ENCODE results near the gene CCDC47.

The CCDC47 gene

DNA sequence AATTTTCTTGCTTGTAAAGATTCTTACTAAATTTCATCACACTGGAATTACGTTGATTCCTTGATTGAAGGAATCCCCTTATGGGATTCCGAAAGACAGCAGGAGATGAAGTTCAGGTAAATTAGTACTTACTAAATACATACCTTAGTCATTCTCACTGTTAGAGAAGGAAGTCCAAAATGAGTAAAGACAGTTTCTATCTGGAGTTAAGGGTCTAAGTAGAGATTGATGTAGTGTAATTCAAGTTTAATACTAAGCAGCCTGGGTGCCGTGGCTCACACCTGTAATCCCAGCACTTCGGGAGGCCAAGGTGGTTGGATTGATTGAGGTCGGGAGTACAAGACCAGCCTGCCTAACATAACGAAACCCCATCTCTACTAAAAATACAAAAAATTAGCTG lies 10.1 kb upstream of the CCDC47 start:
- DNase-seq (ENCODE audit: low spot score): no peak

DNA sequence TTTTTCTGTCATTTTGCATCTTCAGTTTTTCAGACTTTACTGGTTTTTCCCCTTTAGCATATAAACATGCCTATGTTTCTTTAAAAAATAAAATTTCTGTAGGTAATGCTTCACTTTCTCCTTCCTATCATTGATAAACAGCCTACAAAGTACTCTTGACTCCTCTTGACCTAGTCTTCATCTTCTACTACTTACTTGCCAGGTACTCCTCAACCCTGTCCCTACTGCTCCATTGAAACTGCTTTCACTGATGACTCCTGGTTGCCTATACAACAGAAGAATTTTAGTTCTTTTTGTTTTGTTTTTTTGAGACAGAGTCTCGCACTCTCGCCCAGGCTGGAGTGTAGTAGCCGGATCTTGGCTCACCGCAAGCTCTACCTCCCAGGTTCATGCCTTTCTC lies 7.5 kb upstream of the CCDC47 start:
- DNase-seq (ENCODE audit: low spot score): no peak

DNA sequence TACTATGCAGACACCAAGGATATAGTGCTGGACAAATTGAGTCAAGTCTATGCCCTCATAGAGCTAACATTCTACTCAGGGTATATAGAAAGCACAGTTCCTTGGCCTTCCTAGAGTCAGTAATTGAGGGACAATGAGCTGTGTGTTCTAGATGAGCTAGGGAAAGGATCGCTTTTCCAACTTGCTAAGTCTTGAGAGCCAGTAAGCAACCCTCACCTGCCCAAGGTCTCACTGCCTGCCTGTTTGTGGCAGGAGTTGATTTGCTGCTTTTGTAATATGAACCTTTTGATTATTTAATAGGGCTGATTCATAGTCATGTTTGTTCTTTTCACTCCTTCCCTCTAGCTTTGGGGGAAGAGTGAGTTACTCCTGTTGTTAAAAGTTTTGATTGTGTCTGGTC lies 7.1 kb upstream of the CCDC47 start:
- DNase-seq (ENCODE audit: low spot score): no peak

DNA sequence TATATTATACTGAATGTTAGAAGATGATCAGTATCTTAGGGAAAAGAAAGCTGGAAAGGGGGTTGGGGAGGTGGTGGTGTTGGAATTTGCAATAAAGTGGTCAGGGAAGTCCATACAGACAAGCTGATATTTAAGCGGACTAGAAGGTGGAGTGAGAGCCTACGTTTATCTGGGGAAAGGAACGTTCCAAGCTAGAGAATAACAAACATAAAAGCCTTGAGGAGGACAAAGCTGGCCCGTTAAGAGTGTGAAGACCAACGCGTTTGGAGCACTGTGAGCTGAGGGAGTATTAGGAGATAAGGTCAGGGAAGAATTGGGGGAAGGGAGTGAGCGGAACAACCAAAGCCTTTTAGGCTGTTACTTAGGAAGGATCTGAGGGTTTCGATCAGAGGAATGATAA lies 2.0 kb upstream of the CCDC47 start:
- DNase-seq (ENCODE audit: low spot score): no peak

DNA sequence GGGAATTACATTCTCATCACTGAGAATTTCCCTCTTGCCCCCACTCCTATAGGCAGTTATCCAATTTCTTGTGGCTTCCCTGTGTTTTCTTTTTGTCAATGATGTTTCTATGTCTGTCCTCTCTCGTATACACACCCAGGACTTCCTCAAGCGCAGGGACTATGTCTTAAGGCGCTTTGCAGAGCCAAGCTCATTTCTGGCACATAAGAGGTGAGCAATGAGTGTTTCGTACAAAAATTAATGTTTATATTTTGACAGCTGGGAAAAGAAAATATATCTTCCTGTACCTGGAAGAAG lies 1.5 kb upstream of the CCDC47 start:
- peak; percentile 15 for DNase-seq (ENCODE audit: low spot score)

DNA sequence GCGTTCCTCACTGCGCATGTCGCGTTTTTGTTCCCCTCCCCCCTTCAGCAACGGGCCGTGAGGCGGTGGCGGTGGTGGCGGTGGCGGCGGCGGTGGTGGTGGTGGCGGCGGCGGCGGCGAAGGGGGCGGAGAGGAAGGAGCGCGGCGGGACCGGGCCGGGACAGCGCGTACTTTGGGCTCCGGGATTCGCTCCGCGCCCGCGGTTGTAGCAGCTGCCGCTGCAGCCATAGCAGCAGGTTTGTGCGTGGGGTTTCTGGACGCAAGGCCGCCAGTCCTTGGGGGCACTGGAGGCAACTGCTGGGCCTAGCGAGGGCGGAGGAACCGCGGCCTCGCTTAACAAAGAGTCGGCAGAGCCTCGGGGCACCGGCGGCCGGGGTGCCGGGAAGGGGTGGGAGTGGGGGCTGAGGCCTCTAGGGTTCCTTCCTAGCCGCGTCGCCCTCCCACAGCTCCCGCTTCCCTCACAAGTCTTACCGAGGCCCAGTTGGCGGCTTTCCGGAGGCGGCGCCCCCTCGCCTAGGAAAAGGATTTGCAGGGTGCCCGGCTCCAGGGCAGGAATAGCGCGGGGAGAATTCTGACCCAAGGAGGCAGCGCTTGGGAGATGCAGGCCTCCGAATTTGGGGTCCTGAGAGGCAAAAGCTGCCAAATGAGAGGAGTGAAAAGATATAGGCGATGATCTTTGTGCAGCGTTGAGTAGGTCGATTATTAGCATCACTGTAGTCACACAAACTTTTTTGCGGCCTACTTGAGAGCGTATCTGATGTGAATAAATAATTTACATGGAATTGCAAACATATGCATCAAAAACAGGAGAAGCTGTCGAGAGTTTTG lies 958 bp upstream of the CCDC47 start, which contains the start of gene DDX42:
DDX42 (plus strand) TSS at position 30 of the 828 bp plus-strand sequence. CDS start 12,880 bp downstream, outside the sequence.
- DNase-seq (ENCODE audit: low spot score): peak; percentile 62

DNA sequence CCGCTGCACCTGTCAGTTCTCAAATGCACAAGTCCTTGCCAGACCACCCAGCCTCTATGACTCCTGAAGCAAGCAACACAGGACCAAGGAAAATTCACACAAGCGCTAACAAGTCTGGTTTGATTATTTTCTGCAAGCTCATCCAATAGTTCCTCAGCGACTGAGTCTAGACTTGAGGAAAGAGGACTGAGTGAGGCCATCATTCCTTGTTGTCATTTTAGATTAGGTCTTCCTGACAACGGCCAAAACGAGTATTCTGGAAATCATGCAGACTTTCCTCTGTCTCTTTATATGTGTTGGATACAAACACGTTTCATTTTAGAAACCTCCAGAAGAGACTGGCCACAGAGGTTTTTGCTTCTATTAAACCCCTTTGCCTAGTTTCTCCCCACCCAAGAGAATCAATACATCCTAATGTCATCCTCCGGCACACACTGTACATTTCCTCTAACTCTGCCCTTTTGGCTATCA lies 561 bp downstream of the CCDC47 start:
- DNase-seq (ENCODE audit: low spot score): peak; percentile 17

DNA sequence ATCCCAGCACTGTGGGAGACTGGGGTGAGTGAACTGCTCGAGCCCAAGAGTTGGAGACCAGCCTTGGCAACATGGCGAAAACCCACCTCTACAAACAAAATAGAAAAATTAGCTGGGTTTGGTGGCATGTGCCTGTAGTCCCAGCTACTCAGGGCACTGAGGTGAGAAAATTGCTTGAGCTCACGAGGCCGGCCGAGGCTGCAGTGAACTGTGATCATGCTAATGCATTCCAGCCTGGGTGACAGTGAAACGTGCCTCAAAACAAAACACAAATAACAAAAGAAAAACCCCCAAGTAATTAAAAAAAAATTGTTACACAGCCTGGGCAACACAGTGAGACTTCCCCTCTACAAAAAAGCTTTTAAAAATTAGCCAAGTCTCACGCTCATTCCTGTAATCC lies 5.0 kb downstream of the CCDC47 start:
- no peak for DNase-seq (ENCODE audit: low spot score)

DNA sequence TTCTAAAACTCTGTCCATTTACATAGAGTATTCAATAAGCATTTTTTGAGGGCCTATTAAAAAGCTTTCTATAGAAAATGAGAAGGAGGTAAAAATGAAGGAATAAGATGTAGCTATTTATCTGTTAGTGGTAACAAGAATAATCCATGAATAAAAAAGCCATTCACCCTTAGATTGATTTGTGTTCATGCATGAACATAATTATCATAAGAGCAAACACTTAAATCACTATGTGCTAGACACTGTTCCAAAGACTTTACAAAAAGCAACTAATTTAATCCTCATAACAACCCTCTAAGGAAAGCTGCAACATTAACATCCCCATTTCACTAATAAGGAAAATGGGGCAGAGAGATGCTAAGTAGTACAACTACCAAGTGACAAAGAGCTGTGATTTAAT lies 6.6 kb downstream of the CCDC47 start:
- DNase-seq (ENCODE audit: low spot score): no peak

DNA sequence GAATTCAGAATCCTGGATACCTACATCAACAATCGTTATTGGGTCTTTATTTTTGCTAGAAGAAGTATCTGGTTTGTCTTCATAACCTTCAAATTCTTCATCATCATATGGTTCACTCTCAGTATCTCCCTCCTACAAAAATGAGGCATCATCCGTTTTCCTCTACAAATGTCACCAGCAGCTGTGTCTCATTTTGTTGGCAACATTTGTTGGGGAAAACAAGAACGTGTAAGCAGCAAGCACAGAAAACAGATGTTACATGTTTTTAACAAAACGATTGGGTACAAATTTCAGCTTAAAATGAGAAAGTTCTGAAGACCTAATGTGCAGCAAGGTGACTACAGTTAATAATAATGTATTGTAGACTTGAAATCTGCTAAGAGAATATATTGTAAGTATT lies 8.7 kb downstream of the CCDC47 start:
- no peak for DNase-seq (ENCODE audit: low spot score)

DNA sequence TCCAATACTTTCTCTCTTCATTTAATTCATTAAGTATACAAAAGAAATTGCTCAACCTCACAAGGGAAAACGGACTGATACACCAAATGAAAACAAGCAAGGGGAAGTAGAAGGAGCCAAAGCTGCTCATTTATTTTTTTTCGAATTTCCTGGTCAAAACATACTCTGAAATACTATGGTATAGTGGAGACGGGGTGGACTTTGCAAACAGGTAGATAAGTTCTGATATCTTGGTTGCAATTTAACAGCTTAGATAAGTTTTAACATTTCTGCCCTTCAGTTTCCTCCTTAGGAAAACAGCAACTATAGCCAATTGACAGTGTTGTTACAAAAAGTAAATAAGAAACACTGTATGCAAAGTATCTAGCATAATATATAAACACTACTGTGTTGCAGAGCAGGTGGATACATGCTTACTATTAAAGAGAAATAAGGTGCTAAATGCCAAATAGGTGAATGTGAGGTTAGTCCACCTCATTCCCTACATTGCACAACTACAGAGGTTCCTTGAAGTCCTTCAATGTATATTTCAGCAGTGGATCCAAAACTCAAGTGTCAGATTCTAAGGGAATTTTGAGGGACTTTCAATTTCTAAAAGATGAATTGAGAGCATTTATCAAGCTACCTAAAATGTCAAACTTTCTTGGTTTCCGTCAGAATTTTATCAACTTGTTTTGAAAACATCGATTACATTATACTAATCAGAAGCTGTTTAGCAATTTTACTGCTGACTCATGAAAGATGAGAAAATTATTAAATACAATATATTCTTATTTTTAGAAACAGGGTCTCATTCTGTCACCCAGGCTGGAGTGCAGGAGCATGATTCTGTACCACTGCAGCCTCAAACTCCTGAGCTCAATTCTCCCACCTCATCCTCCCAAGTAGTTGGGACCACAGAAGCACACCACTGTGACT lies 11.0 kb downstream of the CCDC47 start:
- DNase-seq (ENCODE audit: low spot score): no peak

DNA sequence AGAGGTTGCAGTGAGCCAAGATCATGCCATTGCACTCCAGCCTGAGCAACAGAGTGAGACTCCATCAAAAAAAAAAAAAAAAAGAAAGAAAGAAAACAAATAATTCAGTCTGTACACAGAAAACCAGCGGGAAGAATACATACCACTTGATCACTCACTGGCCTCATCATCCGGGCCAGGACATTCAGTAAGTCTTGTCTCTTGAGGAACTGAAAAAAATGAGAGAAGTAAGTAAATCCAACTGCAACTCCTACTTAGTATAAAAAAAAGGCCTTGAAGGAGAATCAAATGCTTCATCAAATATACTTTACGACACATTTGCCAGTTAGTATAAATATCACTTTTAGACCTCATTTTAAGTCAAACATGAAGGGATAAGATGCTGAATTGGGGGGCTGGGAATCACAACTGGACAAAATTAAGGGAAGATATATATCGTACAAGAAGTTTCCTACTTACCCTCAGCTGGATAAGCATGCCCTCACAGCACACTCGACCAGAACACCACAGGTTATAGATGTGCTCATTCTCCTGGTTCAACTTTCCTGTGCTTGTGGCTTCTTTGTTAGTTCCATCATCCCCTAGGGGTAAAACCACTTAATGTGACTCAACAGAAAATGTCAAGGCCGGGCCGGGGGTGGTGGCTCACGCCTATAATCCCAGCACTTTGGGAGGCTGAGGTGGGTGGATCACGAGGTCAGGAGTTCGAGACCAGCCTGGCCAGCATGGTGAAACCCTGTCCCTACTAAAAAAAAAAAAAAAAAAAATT lies 12.4 kb downstream of the CCDC47 start:
- no peak for DNase-seq (ENCODE audit: low spot score)

DNA sequence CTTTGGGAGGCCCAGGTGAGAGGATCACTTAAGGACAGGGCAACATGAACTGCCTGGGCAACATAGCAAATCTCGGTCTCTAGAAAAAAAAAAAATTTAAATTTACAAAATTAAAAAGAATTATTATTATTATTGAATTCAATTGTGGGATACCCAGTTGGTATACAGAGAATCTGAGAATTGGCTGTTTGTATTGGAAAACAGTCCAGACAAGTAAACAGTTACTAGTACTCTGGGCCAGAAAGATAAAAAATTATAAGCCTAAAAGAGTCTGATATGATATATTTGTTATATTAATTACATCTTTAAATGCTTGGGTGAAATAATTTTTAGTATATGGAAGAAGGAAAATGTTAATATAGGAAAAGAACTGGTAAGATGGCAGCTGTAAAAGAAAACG lies 15.0 kb downstream of the CCDC47 start:
- DNase-seq (ENCODE audit: low spot score): no peak

DNA sequence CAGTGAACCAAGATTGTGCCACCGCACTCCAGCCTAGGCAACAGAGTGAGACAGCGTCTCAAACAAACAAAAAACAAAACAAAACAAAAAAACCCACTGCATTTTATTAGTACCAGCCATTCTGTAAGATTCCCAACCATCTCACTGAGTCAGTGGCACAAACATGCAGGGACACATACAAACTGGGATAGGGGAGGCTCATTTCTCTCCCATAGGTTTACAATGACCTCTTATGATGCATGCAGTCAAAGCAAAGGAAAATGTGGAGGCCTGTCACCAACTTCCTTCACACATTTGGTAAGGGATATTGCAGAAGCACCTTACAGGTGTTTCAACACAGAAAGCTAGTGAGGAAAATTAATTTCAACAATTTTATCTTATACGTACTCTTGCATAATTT lies 19.4 kb downstream of the CCDC47 start:
- no peak for DNase-seq (ENCODE audit: low spot score)

DNA sequence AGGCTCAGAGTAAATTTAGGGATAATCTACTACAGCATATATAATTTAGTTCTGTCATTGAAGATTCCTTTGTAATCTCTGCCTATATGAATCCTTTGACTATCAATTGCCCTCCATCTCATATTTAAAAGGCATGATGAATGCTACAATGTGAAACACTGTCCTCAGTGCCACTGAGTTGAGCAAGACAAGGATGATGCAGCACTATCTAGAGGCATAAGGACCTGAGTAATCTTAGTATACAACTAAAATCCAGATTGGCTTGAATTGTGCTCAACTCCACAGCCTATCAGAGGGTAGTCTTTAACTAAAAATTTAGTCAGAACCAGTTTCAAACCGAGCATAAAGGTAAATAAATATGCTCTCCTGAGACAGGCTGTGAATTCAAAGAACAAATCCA lies 20.2 kb downstream of the CCDC47 start:
- DNase-seq (ENCODE audit: low spot score): no peak

DNA sequence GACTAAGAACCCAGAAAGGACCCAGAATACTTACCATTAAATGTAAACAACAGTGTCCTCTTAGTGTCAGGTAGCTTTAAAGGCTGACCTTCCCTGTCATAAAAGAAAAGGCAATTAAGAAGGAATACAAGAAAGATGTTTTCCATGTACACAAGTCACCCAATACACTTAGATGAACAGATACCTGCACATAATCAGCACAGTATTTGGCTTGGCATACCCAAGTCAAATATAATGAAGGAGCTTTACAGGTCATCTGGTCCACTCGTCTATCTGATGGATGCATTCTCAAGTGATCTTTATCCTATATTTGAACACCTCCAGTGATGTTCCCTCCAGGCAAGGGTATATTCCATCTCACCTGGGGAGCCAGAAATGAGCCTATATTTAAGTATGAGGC lies 20.7 kb downstream of the CCDC47 start:
- DNase-seq (ENCODE audit: low spot score): no peak

DNA sequence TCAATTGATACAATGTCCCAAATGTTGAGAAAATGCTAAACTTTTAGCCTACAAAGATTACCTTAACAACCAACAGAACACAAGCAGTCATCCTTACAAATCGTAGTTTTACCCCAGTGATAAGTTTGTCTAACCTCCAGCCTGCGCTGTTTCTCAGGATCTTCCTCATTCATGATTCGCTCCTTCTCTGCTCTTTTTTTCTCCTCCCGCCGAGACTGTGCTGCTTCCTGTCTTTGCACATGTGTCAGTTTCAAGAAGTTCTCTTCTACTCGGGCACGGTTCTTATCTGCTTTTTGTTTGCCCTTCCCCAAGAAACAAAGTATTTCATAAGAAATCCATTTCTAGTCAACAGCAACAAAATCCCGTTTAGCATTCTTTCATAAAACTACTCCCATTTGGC lies 21.6 kb downstream of the CCDC47 start:
- DNase-seq (ENCODE audit: low spot score): no peak

DNA sequence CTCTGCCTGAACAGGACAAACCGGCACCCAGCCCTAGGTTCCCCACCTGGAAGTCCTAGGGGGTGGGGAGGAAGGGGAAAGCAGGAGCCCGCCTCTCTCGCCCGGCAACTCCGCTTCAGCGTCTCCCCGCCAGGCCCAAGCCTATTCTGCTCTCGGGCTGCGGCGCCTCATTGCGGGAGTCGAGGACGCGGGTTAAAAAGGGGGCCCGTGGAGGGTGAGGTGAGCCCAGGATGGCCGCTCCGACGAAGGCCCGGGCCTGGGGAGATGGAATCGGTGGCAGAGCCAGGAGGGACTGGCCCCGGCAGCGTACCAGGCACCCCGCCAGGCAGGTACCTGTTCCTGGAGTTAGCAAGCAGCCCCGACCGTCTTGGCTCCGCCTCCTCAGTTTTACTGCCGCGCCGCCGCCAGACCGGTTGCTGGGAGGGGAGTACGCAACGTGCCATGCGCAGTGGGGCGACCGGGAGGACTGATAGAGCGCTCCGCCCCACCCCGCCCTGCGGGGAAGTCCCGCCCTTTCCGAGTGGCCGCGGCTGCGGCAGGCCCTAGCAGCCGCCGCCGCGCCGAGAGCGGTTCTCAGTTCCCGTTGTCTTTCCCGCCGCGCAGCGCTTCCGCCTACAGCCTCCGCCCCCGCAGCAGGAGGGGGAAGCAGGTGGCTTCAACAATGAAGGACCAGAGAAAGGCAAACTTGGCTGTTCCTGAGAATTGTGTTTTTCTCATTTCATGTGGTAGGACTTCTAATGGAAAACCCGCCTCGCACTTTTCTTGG lies 31.8 kb downstream of the CCDC47 start, which contains the start of gene STRADA:
STRADA (minus strand) TSS at position 392 of the 766 bp plus-strand sequence. CDS start 13,430 bp downstream, outside the sequence.
- DNase-seq (ENCODE audit: low spot score): peak; percentile 100

DNA sequence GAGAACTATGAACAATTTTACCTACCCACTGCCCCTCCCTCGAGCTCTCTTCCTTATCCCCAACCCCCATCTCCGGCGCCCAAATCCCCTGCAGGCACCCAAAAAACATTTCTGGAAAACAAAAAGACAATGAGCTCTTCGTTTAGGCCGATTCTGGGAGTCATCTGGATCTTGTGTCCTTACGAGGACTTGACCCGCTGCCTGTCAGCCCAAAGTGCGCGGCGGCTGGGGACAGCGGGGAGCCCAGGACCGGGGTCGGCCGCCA lies 32.3 kb downstream of the CCDC47 start:
- no peak for DNase-seq (ENCODE audit: low spot score)

DNA sequence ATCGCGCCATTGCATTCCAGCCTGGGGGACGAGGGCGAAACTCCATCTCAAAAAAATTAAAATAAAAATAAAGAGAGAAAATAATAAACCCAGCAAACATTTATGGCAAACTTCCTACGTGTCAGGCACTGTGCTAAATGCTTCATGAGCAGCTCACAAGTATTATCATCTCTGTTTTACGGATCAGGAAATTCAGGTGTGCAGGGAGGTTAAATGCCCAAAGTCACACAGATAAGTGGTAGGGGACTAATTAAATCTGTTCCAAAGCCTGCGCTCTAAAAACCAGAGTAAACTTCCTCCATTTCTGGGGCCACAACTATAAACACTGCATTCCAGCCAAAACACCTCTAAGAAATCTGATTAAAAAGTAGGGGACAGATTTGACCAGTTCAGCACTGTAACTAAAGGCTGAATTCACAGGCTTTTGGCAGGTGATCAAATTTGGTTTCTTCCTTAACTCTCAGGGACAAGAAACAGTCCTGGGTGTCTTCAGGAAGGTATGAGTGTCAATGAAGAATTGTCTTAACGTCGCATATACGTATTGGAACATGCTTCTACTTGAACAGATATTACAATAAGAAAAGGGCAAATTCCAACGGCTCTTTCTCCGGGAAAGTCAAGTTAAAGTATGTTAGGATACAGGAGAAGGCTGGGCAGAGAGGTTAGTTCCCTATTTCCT lies 32.8 kb downstream of the CCDC47 start:
- DNase-seq (ENCODE audit: low spot score): peak; percentile 11

DNA sequence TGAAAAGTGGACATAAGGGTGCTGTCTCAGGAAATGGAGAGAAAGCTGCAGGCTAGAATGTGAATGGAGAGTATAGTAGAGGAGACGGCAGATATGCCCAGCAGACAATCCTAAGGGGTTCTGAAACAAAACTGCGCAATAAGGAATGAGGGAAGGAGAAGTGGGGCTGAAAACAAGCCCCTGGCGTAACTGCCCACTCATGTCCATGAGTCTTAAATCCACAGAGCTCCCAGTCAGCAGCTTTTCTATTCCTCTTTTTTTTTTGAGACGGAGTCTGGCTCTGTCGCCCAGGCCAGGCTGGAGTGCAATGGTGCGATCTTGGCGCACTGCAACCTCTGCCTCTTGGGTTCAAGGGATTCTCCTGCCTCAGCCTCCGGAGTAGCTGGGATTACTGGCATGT lies 37.7 kb downstream of the CCDC47 start:
- DNase-seq (ENCODE audit: low spot score): no peak
